GM12878 (cell line): ENCODE data around the gene RASA1. TPM values are rescaled to one million over a fixed set of nuclear protein-coding genes. Genes with fewer than 3 reads are reported as not detected.

ENCODE experiments used
- ATAC-seq: fragments of 200-7000 bp; cut with Tn5 transposase; 3 replicates; pipeline ENCODE4 v1.9.1; 2020; ENCODE audit warnings: mild to moderate bottlenecking, moderate library complexity
- BruUV-seq: library from RNA; stranded (reverse); fragments of 400-500 nt; replicated peaks from 2 replicates; lab custom pipeline; 2021; lab: Mats Ljungman, UMichigan
- CTCF ChIA-PET: fragments of 300-600 bp; sonication (Branson Sonifier 250); formaldehyde crosslinking; extraction: SDS; loops from one replicate; lab custom pipeline; 2021; ENCODE audit warnings: inconsistent platforms; lab: Yijun Ruan, JAX
- POLR2A ChIA-PET: fragments of 350-600 bp; formaldehyde crosslinking; extraction: SDS; loops from one replicate; lab custom pipeline; 2021; ENCODE audit warnings: inconsistent platforms; lab: Charles Lee
- RAD21 ChIA-PET: fragments of 300-600 bp; sonication (Branson Sonifier 250); formaldehyde crosslinking; loops from one replicate; lab custom pipeline; 2023; ENCODE audit warnings: antibody characterized with exemption; ENCODE audit not compliant: unreplicated experiment; lab: Charles Lee
- SMC1A ChIA-PET: fragments of 300-600 bp; sonication (Branson Sonifier 250); formaldehyde crosslinking; loops from one replicate; lab custom pipeline; 2023; ENCODE audit not compliant: unreplicated experiment, uncharacterized antibody; lab: Charles Lee
- DNase-seq: peaks from one replicate; pipeline ENCODE4 v3.0.0-alpha.2; 2011; ENCODE audit warnings: low read depth, low spot score
- FAIRE-seq: peaks from 3 replicates; lab custom pipeline; 2011; peaks lifted over from hg19 to GRCh38; lab: Jason Lieb, UNC
- H2AFZ ChIP-seq: 2 replicates; pipeline ENCODE4 v1.6.0; 2011; ENCODE audit warnings: low read depth, low read length, control low read depth; ENCODE audit not compliant: control insufficient read depth
- H3K27ac ChIP-seq: 2 replicates; pipeline ENCODE4 v1.5.1; 2011; ENCODE audit warnings: control low read depth; ENCODE audit not compliant: control insufficient read depth, insufficient read depth
- H3K27me3 ChIP-seq, 2 experiments: replicated peaks in 1 of 2; 2 replicates each; pipeline versions ENCODE4 v1.6.0 to v1.6.1; 2011; ENCODE audit warnings: low read length in 1 of 2; ENCODE audit not compliant: control insufficient read depth in 2 of 2, insufficient read depth in 2 of 2
- H3K36me3 ChIP-seq, 2 experiments: 2 replicates each; pipeline ENCODE4 v1.5.1; 2011; ENCODE audit warnings: low read length in 1 of 2; ENCODE audit not compliant: control insufficient read depth in 2 of 2, insufficient read depth in 2 of 2
- H3K4me1 ChIP-seq: 2 replicates; pipeline ENCODE4 v1.6.1; 2011; ENCODE audit warnings: mild to moderate bottlenecking, low read length, moderate library complexity, mixed read lengths; ENCODE audit not compliant: control insufficient read depth, insufficient read depth
- H3K4me2 ChIP-seq: 2 replicates; pipeline ENCODE4 v1.6.0; 2011; ENCODE audit warnings: control low read depth; ENCODE audit not compliant: control insufficient read depth, insufficient read depth
- H3K4me3 ChIP-seq: fragments of 200-600 bp; sonication (generic); 2 replicates; pipeline ENCODE4 v1.5.1; 2016
- H3K79me2 ChIP-seq: 2 replicates; pipeline ENCODE4 v1.6.0; 2011; ENCODE audit warnings: low read length; ENCODE audit not compliant: control insufficient read depth, insufficient read depth
- H3K9ac ChIP-seq: 2 replicates; pipeline ENCODE4 v1.8.0; 2011; ENCODE audit warnings: low read length, control low read depth, mixed read lengths; ENCODE audit not compliant: control insufficient read depth, insufficient read depth
- H3K9me3 ChIP-seq: replicated peaks from 3 replicates; pipeline ENCODE4 v1.5.1; 2011; ENCODE audit warnings: mild to moderate bottlenecking, low read length; ENCODE audit not compliant: control insufficient read depth, insufficient read depth
- H4K20me1 ChIP-seq: 2 replicates; pipeline ENCODE4 v1.6.0; 2011; ENCODE audit not compliant: control insufficient read depth, insufficient read depth
- CEBPB ChIP-seq, 2 experiments: fragments of 150-350 bp in 1 of 2; IDR thresholded peaks; 2 replicates each; pipeline ENCODE4 v1.6.1; 2012 to 2014; ENCODE audit warnings: low read depth in 2 of 2, low read length in 2 of 2, borderline replicate concordance in 1 of 2, inconsistent platforms in 1 of 2
- CHD4 ChIP-seq: fragments of 200-600 bp; sonication (generic); IDR thresholded peaks from 2 replicates; pipeline ENCODE4 v1.6.1; 2016; ENCODE audit warnings: mild to moderate bottlenecking
- FOXM1 ChIP-seq: IDR thresholded peaks from 2 replicates; pipeline ENCODE4 v1.6.1; 2012; ENCODE audit warnings: low read depth, mild to moderate bottlenecking, inconsistent platforms, low read length, moderate library complexity
- NFXL1 ChIP-seq: fragments of 450-650 bp; IDR thresholded peaks from 2 replicates; pipeline ENCODE4 v1.6.1; 2017; ENCODE audit warnings: antibody characterized with exemption, mild to moderate bottlenecking, borderline replicate concordance
- WGBS: methylation state at CpG from one replicate; pipeline ENCODE4 v1.1.6; 2016; ENCODE audit warnings: low lambda C conversion rate; ENCODE audit not compliant: insufficient replicate concordance, insufficient coverage; ENCODE audit errors: missing lambda C conversion rate; 5-methylcytosine and 5-hydroxymethylcytosine counted together
- in situ Hi-C: fragments of 300-500 bp; cut with MboI; formaldehyde crosslinking; loops from 9 replicates; pipeline ENCODE4 v1.14.3; 2018; ENCODE audit warnings: mixed read lengths
- intact Hi-C: fragments of 100-400 bp; cut with micrococcal nuclease; formaldehyde crosslinking; loops from one replicate; pipeline ENCODE4 v1.14.2; 2022; ENCODE audit not compliant: unreplicated experiment
- polyA plus RNA-seq, 11 experiments: library from polyadenylated mRNA; depleted of rRNA in 4 of 11; unstranded in 6 of 11; stranded (reverse) in 5 of 11; fragments of >200 nt; fragmentation: Nextera tagmentation in 4 of 11; fragmentation: Illumina TruSeq in 1 of 11; extraction: Ambion mirVana in 4 of 11; extraction: Trizol in 1 of 11; gene quantifications; 1 replicate in 1 of 11; 2 replicates in 10 of 11; pipeline versions ENCODE4 v1.2.1 to v1.2.3, GENCODE V29; 2011 to 2016; ENCODE audit warnings: inconsistent platforms in 2 of 11, missing spikeins in 2 of 11, low read depth in 1 of 11
- total RNA-seq, 4 experiments: library from RNA; depleted of rRNA in 3 of 4; stranded (reverse); fragments of >200 nt in 3 of 4; fragmentation: Illumina TruSeq in 1 of 4; extraction: Trizol in 1 of 4; gene quantifications; 2 replicates each; pipeline versions ENCODE4 v1.2.1 to v1.2.3, GENCODE V29; 2013 to 2021
- TF ChIP-seq, protein P1 (sequence below): fragments of 450-650 bp; formaldehyde crosslinking; IDR thresholded peaks from 2 replicates; pipeline ENCODE4 v1.5.0; 2022; ENCODE audit warnings: mild to moderate bottlenecking, missing genetic modification characterization

The RASA1 gene
- total and polyA plus RNA-seq, 10 of the 15 experiments (the other 5 are each of a cell fraction or from before 2014, with no cell fraction given) = 7.8 to 72.3 (median 21.8) TPM

DNA sequence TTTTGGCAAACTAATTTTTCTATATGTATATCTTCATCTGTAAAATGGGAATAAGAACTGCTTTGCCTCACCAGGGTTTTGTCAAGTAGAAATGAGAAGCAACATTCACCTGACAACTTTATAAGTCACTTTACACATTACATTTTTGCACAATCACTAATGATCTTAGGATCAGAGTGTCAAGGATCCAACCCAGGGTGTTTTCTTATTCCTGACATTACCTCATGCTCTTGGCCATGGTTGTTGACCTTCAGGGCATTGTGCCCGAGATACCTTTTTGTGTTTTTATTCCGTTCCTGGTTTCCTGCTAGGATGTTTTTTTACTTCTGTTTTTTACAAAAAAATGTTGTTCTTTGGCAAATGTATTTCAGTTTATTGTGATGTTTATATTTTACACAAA lies 22.2 kb upstream of the RASA1 start:
- POLR2A ChIA-PET = no interaction called here
- FAIRE-seq (no peak), ATAC-seq (no peak), DNase-seq (no peak)
- Histone ChIP-seq H3K4me1 (no peaks in the 10 kb centered on the region; the same call in 1 of the 2 replicates), H3K9ac (no peak overlapping the region), H3K4me3 (no peak overlapping the region), H3K27me3 (no peaks in the 10 kb centered on the region), H2AFZ (no peak overlapping the region), H3K36me3 (no peaks in the 10 kb centered on the region), H3K9me3 (no peaks in the 10 kb centered on the region), H3K79me2 (no peaks in the 10 kb centered on the region), H4K20me1 (no peaks in the 10 kb centered on the region), H3K27ac (no peak overlapping the region), H3K4me2 (no peak overlapping the region)
- BruUV-seq = no TSS peak
- in situ Hi-C loops = no loop called here
- TF ChIP-seq NFXL1 = no peak
- TF ChIP-seq FOXM1 = no peak
- no peak for TF ChIP-seq CHD4
- TF ChIP-seq, protein P1, sequence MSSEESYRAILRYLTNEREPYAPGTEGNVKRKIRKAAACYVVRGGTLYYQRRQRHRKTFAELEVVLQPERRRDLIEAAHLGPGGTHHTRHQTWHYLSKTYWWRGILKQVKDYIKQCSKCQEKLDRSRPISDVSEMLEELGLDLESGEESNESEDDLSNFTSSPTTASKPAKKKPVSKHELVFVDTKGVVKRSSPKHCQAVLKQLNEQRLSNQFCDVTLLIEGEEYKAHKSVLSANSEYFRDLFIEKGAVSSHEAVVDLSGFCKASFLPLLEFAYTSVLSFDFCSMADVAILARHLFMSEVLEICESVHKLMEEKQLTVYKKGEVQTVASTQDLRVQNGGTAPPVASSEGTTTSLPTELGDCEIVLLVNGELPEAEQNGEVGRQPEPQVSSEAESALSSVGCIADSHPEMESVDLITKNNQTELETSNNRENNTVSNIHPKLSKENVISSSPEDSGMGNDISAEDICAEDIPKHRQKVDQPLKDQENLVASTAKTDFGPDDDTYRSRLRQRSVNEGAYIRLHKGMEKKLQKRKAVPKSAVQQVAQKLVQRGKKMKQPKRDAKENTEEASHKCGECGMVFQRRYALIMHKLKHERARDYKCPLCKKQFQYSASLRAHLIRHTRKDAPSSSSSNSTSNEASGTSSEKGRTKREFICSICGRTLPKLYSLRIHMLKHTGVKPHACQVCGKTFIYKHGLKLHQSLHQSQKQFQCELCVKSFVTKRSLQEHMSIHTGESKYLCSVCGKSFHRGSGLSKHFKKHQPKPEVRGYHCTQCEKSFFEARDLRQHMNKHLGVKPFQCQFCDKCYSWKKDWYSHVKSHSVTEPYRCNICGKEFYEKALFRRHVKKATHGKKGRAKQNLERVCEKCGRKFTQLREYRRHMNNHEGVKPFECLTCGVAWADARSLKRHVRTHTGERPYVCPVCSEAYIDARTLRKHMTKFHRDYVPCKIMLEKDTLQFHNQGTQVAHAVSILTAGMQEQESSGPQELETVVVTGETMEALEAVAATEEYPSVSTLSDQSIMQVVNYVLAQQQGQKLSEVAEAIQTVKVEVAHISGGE = no peak
- TF ChIP-seq CEBPB (IDR thresholded peaks at IDR 0.05; ENCODE audit: borderline replicate concordance in 1 of 2, low read depth in 2 of 2, low read length in 2 of 2) = no peak
- SMC1A ChIA-PET = interaction anchor here (1.1 kb wide), 1 partner anchor 9 kb away, joined by 3 read pairs; no protein-coding TSS in a partner anchor
- RAD21 ChIA-PET = no interaction called here
- WGBS = 79% methylated on average over 2 of the region's 2 CpGs
- intact Hi-C loops = no loop called here
- CTCF ChIA-PET = no interaction called here
